Body of pancreas (tissue), 4 donors: ENCODE results near the gene DARS1.

Experiments
- POLR2A ChIP-seq, 3 donors: fragments of 450-650 bp; IDR thresholded peaks; one replicate each; pipeline ENCODE4 v1.6.1; 2016; ENCODE audit warnings: antibody characterized with exemption in 3 of 3, mild to moderate bottlenecking in 2 of 3
- TF ChIP-seq, protein P1 (sequence below), 7 experiments: fragments of 450-650 bp in 4 of 7; fragments of 200-600 bp in 3 of 7; sonication (generic) in 3 of 7; IDR thresholded peaks; one replicate each; pipeline ENCODE4 v1.5.1; 2016 to 2019; ENCODE audit warnings: antibody characterized with exemption in 7 of 7

DNA sequence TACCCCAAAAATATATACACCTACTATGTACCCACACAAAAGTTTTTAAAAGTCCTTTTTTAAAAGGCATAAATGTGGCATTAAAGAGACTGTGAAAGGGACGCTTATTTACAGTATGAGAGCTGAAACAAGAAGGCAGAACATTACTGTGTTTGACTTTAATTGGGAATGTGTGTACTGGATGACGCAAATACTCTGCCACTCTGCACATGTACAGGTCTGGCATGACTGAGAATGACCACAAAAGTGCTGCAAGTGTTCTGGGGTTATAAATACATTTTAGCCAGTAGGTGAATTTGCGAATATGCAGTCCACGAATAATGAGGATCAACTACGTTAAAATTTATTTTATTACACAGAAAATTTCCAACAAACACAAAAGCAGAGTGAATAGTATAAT is 11.4 kb downstream of the DARS1 start:
- TF ChIP-seq, protein P1, sequence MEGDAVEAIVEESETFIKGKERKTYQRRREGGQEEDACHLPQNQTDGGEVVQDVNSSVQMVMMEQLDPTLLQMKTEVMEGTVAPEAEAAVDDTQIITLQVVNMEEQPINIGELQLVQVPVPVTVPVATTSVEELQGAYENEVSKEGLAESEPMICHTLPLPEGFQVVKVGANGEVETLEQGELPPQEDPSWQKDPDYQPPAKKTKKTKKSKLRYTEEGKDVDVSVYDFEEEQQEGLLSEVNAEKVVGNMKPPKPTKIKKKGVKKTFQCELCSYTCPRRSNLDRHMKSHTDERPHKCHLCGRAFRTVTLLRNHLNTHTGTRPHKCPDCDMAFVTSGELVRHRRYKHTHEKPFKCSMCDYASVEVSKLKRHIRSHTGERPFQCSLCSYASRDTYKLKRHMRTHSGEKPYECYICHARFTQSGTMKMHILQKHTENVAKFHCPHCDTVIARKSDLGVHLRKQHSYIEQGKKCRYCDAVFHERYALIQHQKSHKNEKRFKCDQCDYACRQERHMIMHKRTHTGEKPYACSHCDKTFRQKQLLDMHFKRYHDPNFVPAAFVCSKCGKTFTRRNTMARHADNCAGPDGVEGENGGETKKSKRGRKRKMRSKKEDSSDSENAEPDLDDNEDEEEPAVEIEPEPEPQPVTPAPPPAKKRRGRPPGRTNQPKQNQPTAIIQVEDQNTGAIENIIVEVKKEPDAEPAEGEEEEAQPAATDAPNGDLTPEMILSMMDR (IDR thresholded peaks at IDR 0.05): no peak
- TF ChIP-seq POLR2A (IDR thresholded peaks at IDR 0.05): no peak
